Caco-2 (cell line): ENCODE results near the gene SEMA4A. TPM values are rescaled to one million over a fixed set of nuclear protein-coding genes. Genes with fewer than 3 reads are reported as not detected.

ENCODE experiments used
- BruUV-seq: library from RNA; stranded (reverse); fragments of 400-500 nt; replicated peaks from 2 replicates; lab custom pipeline; 2021; lab: Mats Ljungman, UMichigan
- CTCF ChIA-PET: fragments of 300-600 bp; sonication (Branson Sonifier 250); formaldehyde crosslinking; loops from one replicate; lab custom pipeline; 2022; ENCODE audit warnings: antibody characterized with exemption; lab: Charles Lee
- POLR2A ChIA-PET: fragments of 300-600 bp; sonication (Branson Sonifier 250); formaldehyde crosslinking; loops from one replicate; lab custom pipeline; 2022; ENCODE audit warnings: antibody characterized with exemption; lab: Charles Lee
- DNase-seq, 2 experiments: peaks; one replicate each; pipeline versions ENCODE4 v3.0.0 to v3.0.0-alpha.2; 2020 to 2022
- H3K27me3 ChIP-seq: replicated peaks from 2 replicates; pipeline ENCODE4 v1.6.0; 2011; ENCODE audit warnings: low read length; ENCODE audit not compliant: control insufficient read depth, insufficient read depth
- H3K36me3 ChIP-seq: 2 replicates; pipeline ENCODE4 v1.5.1; 2011; ENCODE audit warnings: low read length; ENCODE audit not compliant: control insufficient read depth, insufficient read depth
- H3K4me1 ChIP-seq: fragments of 250-450 bp; sonication (Bioruptor Pico); 2 replicates; pipeline ENCODE4 v1.5.1; 2020; ENCODE audit warnings: mild to moderate bottlenecking
- H3K4me3 ChIP-seq: 2 replicates; pipeline ENCODE4 v1.5.1; 2011; ENCODE audit warnings: low read depth, mild to moderate bottlenecking, control low read depth, low read length
- H3K9me3 ChIP-seq: fragments of 250-450 bp; sonication (Bioruptor Pico); 2 replicates; pipeline ENCODE4 v1.5.1; 2020; ENCODE audit warnings: mild to moderate bottlenecking, moderate library complexity
- H3K27ac Mint-ChIP-seq: one replicate; pipeline ENCODE4 v1.8.0; 2022; ENCODE audit warnings: mixed read lengths; ENCODE audit not compliant: unreplicated experiment
- H3K27me3 Mint-ChIP-seq: one replicate; pipeline ENCODE4 v1.8.0; 2022; ENCODE audit warnings: mixed read lengths; ENCODE audit not compliant: insufficient read depth, unreplicated experiment
- H3K36me3 Mint-ChIP-seq: one replicate; pipeline ENCODE4 v1.8.0; 2022; ENCODE audit warnings: mild to moderate bottlenecking, mixed read lengths; ENCODE audit not compliant: insufficient read depth, unreplicated experiment
- H3K4me1 Mint-ChIP-seq: one replicate; pipeline ENCODE4 v1.8.0; 2022; ENCODE audit warnings: low read depth, mixed read lengths; ENCODE audit not compliant: unreplicated experiment
- H3K4me3 Mint-ChIP-seq: one replicate; pipeline ENCODE4 v1.8.0; 2022; ENCODE audit warnings: mild to moderate bottlenecking, moderate library complexity, mixed read lengths; ENCODE audit not compliant: unreplicated experiment
- H3K9me3 Mint-ChIP-seq: one replicate; pipeline ENCODE4 v1.8.0; 2022; ENCODE audit warnings: mixed read lengths; ENCODE audit not compliant: unreplicated experiment
- intact Hi-C: fragments of 100-400 bp; cut with micrococcal nuclease; formaldehyde crosslinking; loops from one replicate; pipeline ENCODE4 v1.10.0; 2022; ENCODE audit not compliant: unreplicated experiment
- total RNA-seq: library from RNA; stranded (reverse); gene quantifications from 2 replicates; pipeline ENCODE4 v1.2.3, GENCODE V29; 2022
- TF ChIP-seq, protein P1 (sequence below), 2 experiments: fragments of 200-600 bp in 1 of 2; IDR thresholded peaks; 1 replicate in 1 of 2; 2 replicates in 1 of 2; pipeline versions ENCODE4 v1.5.1 to v1.8.0; 2011 to 2022; ENCODE audit warnings: antibody characterized with exemption in 1 of 2, control low read depth in 1 of 2, inconsistent platforms in 1 of 2, low read depth in 1 of 2, low read length in 1 of 2, mild to moderate bottlenecking in 1 of 2, moderate library complexity in 1 of 2; ENCODE audit not compliant: insufficient read depth in 1 of 2, severe bottlenecking in 1 of 2, unreplicated experiment in 1 of 2

Gene SEMA4A
- total RNA-seq, 1 experiment from 2014 or later: 0.52 TPM

DNA sequence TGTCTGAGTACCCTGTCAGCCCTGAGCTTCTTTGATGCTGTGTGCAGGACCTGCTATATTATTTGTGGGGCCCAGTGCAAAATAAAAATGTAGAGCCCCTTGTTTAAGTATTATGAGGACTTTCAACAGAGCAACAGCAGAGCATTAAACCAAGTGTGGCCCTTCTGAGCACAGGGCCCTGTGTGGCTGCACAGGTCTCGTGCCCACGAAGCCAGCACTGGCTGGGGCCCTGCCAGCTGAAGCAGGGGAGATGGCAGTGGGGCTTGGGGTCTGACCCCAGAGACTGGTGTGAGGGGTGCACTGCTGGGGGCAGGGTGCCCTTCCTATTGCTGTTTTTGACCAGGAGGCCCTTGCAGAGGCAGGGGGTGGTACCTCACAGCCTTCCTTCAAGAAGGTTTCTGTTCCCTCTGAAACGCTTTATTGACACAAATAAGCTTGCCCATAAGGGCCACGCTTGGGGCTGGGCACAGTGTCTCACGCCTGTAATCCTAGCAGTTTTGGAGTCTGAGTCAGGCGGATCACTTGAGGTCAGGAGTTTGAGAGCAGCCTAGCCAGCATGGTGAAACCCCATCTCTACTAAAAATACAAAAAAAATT, 2.2 kb upstream of the SEMA4A start:
- POLR2A ChIA-PET: interaction anchor here (0.6 kb wide), 1 partner anchor 66 kb away, joined by 7 read pairs; no protein-coding TSS in a partner anchor
- CTCF ChIA-PET: interaction anchor here (0.5 to 2.5 kb wide), 3 partner anchors 31 to 73 kb away, joined by 3 to 15 read pairs (median 4); partner anchors contain the start of gene PMF1
- H3K9me3 ChIP-seq: no peaks in the 10 kb centered on the region
- DNase-seq: no peak
- Mint-ChIP-seq H3K4me3 (no peak overlapping the region), H3K27me3 (no peaks in the 10 kb centered on the region), H3K9me3 (no peaks in the 10 kb centered on the region), H3K27ac (no peak overlapping the region), H3K4me1 (peaks cover 17% of the 10 kb centered on the region), H3K36me3 (peaks cover 1% of the 10 kb centered on the region)
- peaks cover 9% of the 10 kb centered on the region for H3K4me1 ChIP-seq
- no TSS peak for BruUV-seq
- TF ChIP-seq, protein P1, sequence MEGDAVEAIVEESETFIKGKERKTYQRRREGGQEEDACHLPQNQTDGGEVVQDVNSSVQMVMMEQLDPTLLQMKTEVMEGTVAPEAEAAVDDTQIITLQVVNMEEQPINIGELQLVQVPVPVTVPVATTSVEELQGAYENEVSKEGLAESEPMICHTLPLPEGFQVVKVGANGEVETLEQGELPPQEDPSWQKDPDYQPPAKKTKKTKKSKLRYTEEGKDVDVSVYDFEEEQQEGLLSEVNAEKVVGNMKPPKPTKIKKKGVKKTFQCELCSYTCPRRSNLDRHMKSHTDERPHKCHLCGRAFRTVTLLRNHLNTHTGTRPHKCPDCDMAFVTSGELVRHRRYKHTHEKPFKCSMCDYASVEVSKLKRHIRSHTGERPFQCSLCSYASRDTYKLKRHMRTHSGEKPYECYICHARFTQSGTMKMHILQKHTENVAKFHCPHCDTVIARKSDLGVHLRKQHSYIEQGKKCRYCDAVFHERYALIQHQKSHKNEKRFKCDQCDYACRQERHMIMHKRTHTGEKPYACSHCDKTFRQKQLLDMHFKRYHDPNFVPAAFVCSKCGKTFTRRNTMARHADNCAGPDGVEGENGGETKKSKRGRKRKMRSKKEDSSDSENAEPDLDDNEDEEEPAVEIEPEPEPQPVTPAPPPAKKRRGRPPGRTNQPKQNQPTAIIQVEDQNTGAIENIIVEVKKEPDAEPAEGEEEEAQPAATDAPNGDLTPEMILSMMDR (IDR thresholded peaks at IDR 0.05; ENCODE audit: insufficient read depth in 1 of 2, low read depth in 1 of 2, low read length in 1 of 2, severe bottlenecking in 1 of 2, unreplicated experiment in 1 of 2): no peak
- H3K36me3 ChIP-seq: no peaks in the 10 kb centered on the region
- intact Hi-C loops: no loop called here
- no peaks in the 10 kb centered on the region for H3K27me3 ChIP-seq
- H3K4me3 ChIP-seq: no peak overlapping the region

DNA sequence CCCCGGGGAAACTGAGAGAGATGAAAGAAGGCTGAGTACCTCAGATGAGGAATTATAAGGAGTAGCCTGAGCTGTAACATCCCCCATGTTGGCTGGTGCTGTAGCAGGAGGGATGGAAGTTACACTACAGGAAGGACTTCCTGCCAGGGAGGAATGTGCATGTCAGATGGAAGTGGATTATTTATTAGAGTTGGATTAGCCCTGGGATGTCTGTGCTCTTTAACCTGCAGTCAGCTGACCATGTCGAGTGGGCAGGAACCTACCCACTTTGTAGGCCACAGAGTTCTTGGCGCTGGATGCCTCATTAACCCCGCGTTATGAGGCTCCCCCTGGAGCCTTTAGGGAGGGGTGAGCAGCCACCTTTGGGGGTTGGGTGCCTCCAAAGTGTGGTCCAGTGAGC, 757 bp upstream of the SEMA4A start:
- Mint-ChIP-seq H3K9me3 (no peaks in the 10 kb centered on the region), H3K27ac (no peak overlapping the region), H3K27me3 (no peaks in the 10 kb centered on the region), H3K4me3 (no peak overlapping the region), H3K36me3 (no peaks in the 10 kb centered on the region), H3K4me1 (peaks cover 9% of the 10 kb centered on the region)
- Histone ChIP-seq H3K9me3 (no peaks in the 10 kb centered on the region), H3K36me3 (no peaks in the 10 kb centered on the region), H3K4me3 (no peak overlapping the region), H3K27me3 (no peaks in the 10 kb centered on the region), H3K4me1 (no peaks in the 10 kb centered on the region)
- intact Hi-C loops: no loop called here
- BruUV-seq: no TSS peak
- ChIA-PET CTCF (no interaction called here), POLR2A (no interaction called here)
- TF ChIP-seq, protein P1 (IDR thresholded peaks at IDR 0.05; ENCODE audit: insufficient read depth in 1 of 2, low read depth in 1 of 2, low read length in 1 of 2, severe bottlenecking in 1 of 2, unreplicated experiment in 1 of 2): no peak
- no peak for DNase-seq

DNA sequence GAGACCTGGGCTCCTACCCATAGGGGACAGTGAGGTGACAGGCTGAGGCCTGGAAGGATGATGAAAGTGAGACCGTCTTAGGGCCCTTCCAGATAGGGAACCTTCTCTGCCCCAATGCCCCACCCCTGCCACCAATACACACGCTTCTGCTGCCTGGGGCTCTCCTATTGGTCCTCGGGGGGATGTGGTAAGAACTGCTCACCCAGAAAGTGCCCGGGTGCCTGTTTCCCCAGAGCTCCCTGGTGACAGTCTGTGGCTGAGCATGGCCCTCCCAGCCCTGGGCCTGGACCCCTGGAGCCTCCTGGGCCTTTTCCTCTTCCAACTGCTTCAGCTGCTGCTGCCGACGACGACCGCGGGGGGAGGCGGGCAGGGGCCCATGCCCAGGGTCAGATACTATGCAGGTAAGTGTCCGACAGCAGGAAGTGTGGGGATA, 948 bp downstream of the SEMA4A start:
- no peak overlapping the region for H3K4me3 Mint-ChIP-seq
- Histone ChIP-seq H3K9me3 (no peaks in the 10 kb centered on the region), H3K4me3 (no peak overlapping the region), H3K36me3 (no peaks in the 10 kb centered on the region), H3K4me1 (no peaks in the 10 kb centered on the region), H3K27me3 (no peaks in the 10 kb centered on the region)
- H3K9me3 Mint-ChIP-seq: no peaks in the 10 kb centered on the region
- DNase-seq: no peak
- BruUV-seq: no TSS peak
- H3K4me1 Mint-ChIP-seq: peaks cover 9% of the 10 kb centered on the region
- H3K36me3 Mint-ChIP-seq: no peaks in the 10 kb centered on the region
- intact Hi-C loops: no loop called here
- H3K27me3 Mint-ChIP-seq: no peaks in the 10 kb centered on the region
- ChIA-PET POLR2A (no interaction called here), CTCF (interaction anchor here (0.6 to 1.4 kb wide), 3 partner anchors 39 to 286 kb away, joined by 4 to 5 read pairs (median 5); partner anchors contain the start of gene SLC25A44)
- peak overlapping the region; percentile 36 for H3K27ac Mint-ChIP-seq
- TF ChIP-seq, protein P1 (IDR thresholded peaks at IDR 0.05; ENCODE audit: insufficient read depth in 1 of 2, low read depth in 1 of 2, low read length in 1 of 2, severe bottlenecking in 1 of 2, unreplicated experiment in 1 of 2): no peak
